GM19023 (cell line): ENCODE data around the gene CLASP1.
"Not testable (repeated sequence)": the region's sequence is repeated elsewhere in the genome, so short reads cannot be mapped to it uniquely, and the experiment has no call there.

ENCODE experiments used
- ATAC-seq: cut with Tn5 transposase; IDR thresholded peaks from one replicate; pipeline ENCODE4 v1.9.1; 2021; ENCODE audit warnings: mild to moderate bottlenecking, moderate library complexity; ENCODE audit not compliant: unreplicated experiment

CLASP1 gene

GRCh38 chr2:121359170-121359569 is 290.1 kb downstream of the CLASP1 start:
- no peak for ATAC-seq

- ATAC-seq = no peak
These were observed 291.0 kb downstream of the CLASP1 start for GRCh38 chr2:121358291-121358690.

- no peak for ATAC-seq
These were observed 293.1 kb downstream of the CLASP1 start for GRCh38 chr2:121356058-121356640.

- no peak for ATAC-seq
These were observed 293.8 kb downstream of the CLASP1 start for GRCh38 chr2:121355488-121355887.

- no peak for ATAC-seq
These were observed 297.5 kb downstream of the CLASP1 start for GRCh38 chr2:121351521-121352318.

GRCh38 chr2:121350890-121351289 is 298.4 kb downstream of the CLASP1 start:
- no peak for ATAC-seq

- ATAC-seq = no peak
These were observed 298.9 kb downstream of the CLASP1 start for GRCh38 chr2:121350402-121350775.

- ATAC-seq = no peak
These were observed 299.4 kb downstream of the CLASP1 start for GRCh38 chr2:121349721-121350401.

GRCh38 chr2:121348128-121348740 is 301.0 kb downstream of the CLASP1 start:
- no peak for ATAC-seq

- no peak for ATAC-seq
These were observed 302.4 kb downstream of the CLASP1 start for GRCh38 chr2:121346859-121347258.

GRCh38 chr2:121346407-121346806 is 302.9 kb downstream of the CLASP1 start:
- no peak for ATAC-seq

- no peak for ATAC-seq
These were observed 303.4 kb downstream of the CLASP1 start for GRCh38 chr2:121345887-121346286.

- ATAC-seq = no peak
These were observed 304.2 kb downstream of the CLASP1 start for GRCh38 chr2:121345101-121345500.

- ATAC-seq = not testable (repeated sequence)
These were observed 305.3 kb downstream of the CLASP1 start for GRCh38 chr2:121343828-121344399.

GRCh38 chr2:121343191-121343590 is 306.1 kb downstream of the CLASP1 start:
- ATAC-seq = no peak

GRCh38 chr2:121342751-121343150 is 306.5 kb downstream of the CLASP1 start:
- no peak for ATAC-seq

- no peak for ATAC-seq
These were observed 308.3 kb downstream of the CLASP1 start for GRCh38 chr2:121340926-121341325.

GRCh38 chr2:121338281-121338680 is 311.0 kb downstream of the CLASP1 start:
- ATAC-seq = no peak

GRCh38 chr2:121336528-121337294 is 312.6 kb downstream of the CLASP1 start:
- no peak for ATAC-seq
